ENCODE results near the gene CXorf65. TPM values are rescaled to one million over a fixed set of nuclear protein-coding genes. Genes with fewer than 3 reads are reported as not detected.
A peak's percentile ranks its signal among the peaks of the same experiment; 100 is the strongest.

The CXorf65 gene
- total RNA-seq, 5 donors from 2014 or later (not counting 1 experiment from before 2014, with no cell fraction given), result 33.8 to 86.6 (median 39.6) TPM

- CTCF ChIA-PET, result interaction anchor here (0.5 to 3.0 kb wide), 12 partner anchors 8 to 158 kb away, joined by 3 to 25 read pairs (median 6); partner anchors contain the start of genes IL2RG (in 1 of the 2) and MED12 (in 1 of the 2)
- Histone ChIP-seq H3K27ac (ENCODE audit: low read length) (no peak overlapping the region), H3K9me3 (no peaks in the 10 kb centered on the region), H3K27me3 (replicated peaks in 1 of 2; ENCODE audit: control insufficient read depth in 2 of 2, extremely low read depth in 1 of 2, insufficient read depth in 2 of 2, low read length in 1 of 2) (no peaks in the 10 kb centered on the region), H3K36me3 (ENCODE audit: control insufficient read depth in 2 of 2, extremely low read depth in 1 of 2, insufficient read depth in 1 of 2, low read length in 1 of 2) (peaks cover 6 to 74% of the 10 kb centered on the region in 2 donors), H3K4me1 (ENCODE audit: control insufficient read depth in 1 of 2, extremely low read depth in 1 of 2, insufficient read depth in 2 of 2, low read length in 2 of 2) (peaks cover 0 to 16% of the 10 kb centered on the region in 2 experiments), H3K4me3 (ENCODE audit: control insufficient read depth in 1 of 2, extremely low read depth in 1 of 2, low read length in 1 of 2) (no peak overlapping the region)
- Mint-ChIP-seq H3K36me3 (peaks cover 46% of the 10 kb centered on the region), H3K27me3 (peaks cover 0 to 23% of the 10 kb centered on the region in 2 donors), H3K9me3 (no peaks in the 10 kb centered on the region), H3K27ac (peak overlapping the region; percentile 19 to 89), H3K4me1 (peaks cover 8 to 26% (median 20%) of the 10 kb centered on the region in 3 donors), H3K4me3 (no peak overlapping the region)
- POLR2A ChIA-PET, result interaction anchor here in 1 of 2 donors (0.6 to 0.9 kb wide), 2 partner anchors 10 to 17 kb away, joined by 4 to 5 read pairs; partner anchors contain the start of genes IL2RG and MED12
- ATAC-seq (replicated peaks in 1 of 4) (no peak), DNase-seq (no peak)
- WGBS (ENCODE audit: insufficient coverage), result 91% methylated on average over 4 of the region's 12 CpGs
Observed at GRCh38 chrX:71128166-71128833, 21.8 kb upstream of the CXorf65 start.

- H3K36me3 Mint-ChIP-seq, result peaks cover 19% of the 10 kb centered on the region
Observed at GRCh38 chrX:71118985-71119535, 12.5 kb upstream of the CXorf65 start.

GRCh38 chrX:71118032-71118984 is 11.8 kb upstream of the CXorf65 start, which contains the start of gene MED12:
MED12 (plus strand) TSS chrX:71118596; CDS start chrX:71118755, 159 bp downstream.
- Mint-ChIP-seq H3K36me3 (peaks cover 19% of the 10 kb centered on the region), H3K4me3 (peak within 1 kb of the TSS; percentile 80 to 84 (median 81)), H3K27ac (peak within 1 kb of the TSS; percentile 90 to 91), H3K9me3 (no peaks in the 10 kb centered on the region), H3K27me3 (peaks cover 0 to 4% of the 10 kb centered on the region in 2 donors), H3K4me1 (peaks cover 25 to 40% (median 33%) of the 10 kb centered on the region in 3 donors)
- under 1% methylated on average over 23 of the region's 56 CpGs for WGBS (ENCODE audit: insufficient coverage)
- no peaks in the 10 kb centered on the region for H3K27me3 ChIP-seq (replicated peaks in 1 of 2; ENCODE audit: control insufficient read depth in 2 of 2, extremely low read depth in 1 of 2, insufficient read depth in 2 of 2, low read length in 1 of 2)
- CTCF ChIA-PET, result interaction anchor here (0.6 to 2.9 kb wide), 9 partner anchors 10 to 165 kb away, joined by 3 to 37 read pairs (median 6); partner anchors contain the start of genes FOXO4 (in 1 of the 2), NONO (in 1 of the 2) and SNX12 (in 1 of the 2)
- H3K9me3 ChIP-seq, result no peaks in the 10 kb centered on the region
- DNase-seq (peak; percentile 56 to 84 (median 75)), ATAC-seq (replicated peaks in 1 of 4) (peak; percentile 93 to 96 (median 94))
- peak within 1 kb of the TSS; percentile 89 for H3K27ac ChIP-seq (ENCODE audit: low read length)
- POLR2A ChIA-PET, result interaction anchor here (0.6 to 2.1 kb wide), 14 partner anchors 8 to 307 kb away, joined by 3 to 28 read pairs (median 6); partner anchors contain the start of gene TAF1 (in 1 of the 2)
- peak within 1 kb of the TSS; percentile 69 to 82 for H3K4me3 ChIP-seq (ENCODE audit: control insufficient read depth in 1 of 2, extremely low read depth in 1 of 2, low read length in 1 of 2)
- peaks cover 4 to 33% of the 10 kb centered on the region in 2 donors for H3K36me3 ChIP-seq (ENCODE audit: control insufficient read depth in 2 of 2, extremely low read depth in 1 of 2, insufficient read depth in 1 of 2, low read length in 1 of 2)
- H3K4me1 ChIP-seq (ENCODE audit: control insufficient read depth in 1 of 2, extremely low read depth in 1 of 2, insufficient read depth in 2 of 2, low read length in 2 of 2), result peaks cover 7 to 46% of the 10 kb centered on the region in 2 experiments

More at GRCh38 chrX:71118985-71119535, 12.5 kb upstream of the CXorf65 start:
- peak overlapping the region; percentile 89 for H3K27ac ChIP-seq (ENCODE audit: low read length)
- DNase-seq (no peak), ATAC-seq (replicated peaks in 1 of 4) (peak; percentile 32 to 39 (median 35))
- Mint-ChIP-seq H3K4me3 (peak overlapping the region; percentile 80 to 84 (median 81)), H3K9me3 (no peaks in the 10 kb centered on the region), H3K27me3 (peaks cover 0 to 5% of the 10 kb centered on the region in 2 donors), H3K4me1 (peaks cover 25 to 35% (median 27%) of the 10 kb centered on the region in 3 donors), H3K27ac (peak overlapping the region; percentile 84 to 91)
- 0% methylated on average over 3 of the region's 17 CpGs for WGBS (ENCODE audit: insufficient coverage)
- CTCF ChIA-PET, result interaction anchor here in 1 of 2 donors (0.7 to 2.9 kb wide), 7 partner anchors 10 to 164 kb away, joined by 3 to 37 read pairs (median 8); partner anchors contain the start of genes FOXO4 and NONO
- peak overlapping the region; percentile 11 to 82 for H3K4me3 ChIP-seq (ENCODE audit: control insufficient read depth in 1 of 2, extremely low read depth in 1 of 2, low read length in 1 of 2)
- H3K9me3 ChIP-seq, result no peaks in the 10 kb centered on the region
- H3K4me1 ChIP-seq (ENCODE audit: control insufficient read depth in 1 of 2, extremely low read depth in 1 of 2, insufficient read depth in 2 of 2, low read length in 2 of 2), result peaks cover 3 to 39% of the 10 kb centered on the region in 2 experiments
- POLR2A ChIA-PET, result interaction anchor here (0.6 to 2.1 kb wide), 13 partner anchors 9 to 307 kb away, joined by 3 to 28 read pairs (median 6); partner anchors contain the start of gene TAF1 (in 1 of the 2)
- no peaks in the 10 kb centered on the region for H3K27me3 ChIP-seq (replicated peaks in 1 of 2; ENCODE audit: control insufficient read depth in 2 of 2, extremely low read depth in 1 of 2, insufficient read depth in 2 of 2, low read length in 1 of 2)
- H3K36me3 ChIP-seq (ENCODE audit: control insufficient read depth in 2 of 2, extremely low read depth in 1 of 2, insufficient read depth in 1 of 2, low read length in 1 of 2), result peaks cover 4 to 40% of the 10 kb centered on the region in 2 donors

DNA sequence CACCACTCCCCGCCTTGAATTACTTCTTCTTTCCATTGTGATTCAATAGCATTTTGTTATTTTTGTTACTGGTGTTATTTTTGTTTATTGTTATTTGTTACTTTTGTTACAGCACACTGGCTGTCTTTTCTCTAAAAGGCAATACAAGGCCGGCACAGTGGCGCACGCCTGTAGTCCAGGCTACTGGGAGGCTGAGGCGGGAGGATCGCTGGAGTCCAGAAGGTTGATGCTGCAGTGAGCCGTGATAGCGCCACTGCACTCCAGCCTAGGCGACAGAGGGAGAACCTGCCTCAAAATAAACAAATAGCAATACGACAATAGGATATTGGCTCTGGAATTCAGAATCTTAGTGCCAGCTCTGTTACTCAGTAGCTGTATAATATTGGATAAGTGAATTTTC is 10.8 kb upstream of the CXorf65 start:
- Mint-ChIP-seq H3K4me3 (peak overlapping the region in 1 of 3 donors; percentile 80), H3K4me1 (peaks cover 26 to 45% (median 39%) of the 10 kb centered on the region in 3 donors), H3K27me3 (no peaks in the 10 kb centered on the region), H3K27ac (peak overlapping the region; percentile 71 to 74), H3K36me3 (peaks cover 10% of the 10 kb centered on the region), H3K9me3 (no peaks in the 10 kb centered on the region)
- ChIA-PET POLR2A (interaction anchor here in 1 of 2 donors (2.0 to 2.1 kb wide), 2 partner anchors 13 to 15 kb away, joined by 9 to 28 read pairs; no protein-coding TSS in a partner anchor), CTCF (interaction anchor here (0.6 to 2.9 kb wide), 5 partner anchors 11 to 43 kb away, joined by 3 to 37 read pairs (median 8); partner anchors contain the start of gene FOXO4 (in 1 of the 2))
- ATAC-seq (replicated peaks in 1 of 4), result no peak
- Histone ChIP-seq H3K27me3 (replicated peaks in 1 of 2; ENCODE audit: control insufficient read depth in 2 of 2, extremely low read depth in 1 of 2, insufficient read depth in 2 of 2, low read length in 1 of 2) (no peaks in the 10 kb centered on the region), H3K4me1 (ENCODE audit: control insufficient read depth in 1 of 2, extremely low read depth in 1 of 2, insufficient read depth in 2 of 2, low read length in 2 of 2) (peaks cover 12 to 54% of the 10 kb centered on the region in 2 experiments), H3K9me3 (no peaks in the 10 kb centered on the region), H3K4me3 (ENCODE audit: control insufficient read depth in 1 of 2, extremely low read depth in 1 of 2, low read length in 1 of 2) (no peak overlapping the region), H3K27ac (ENCODE audit: low read length) (peak overlapping the region; percentile 89), H3K36me3 (ENCODE audit: control insufficient read depth in 2 of 2, extremely low read depth in 1 of 2, insufficient read depth in 1 of 2, low read length in 1 of 2) (peaks cover under 1 to 23% of the 10 kb centered on the region in 2 donors)
- 100% methylated on average over 1 of the region's 10 CpGs for WGBS (ENCODE audit: insufficient coverage)
- no peak for DNase-seq

GRCh38 chrX:71111921-71112431 is 5.4 kb upstream of the CXorf65 start:
- H3K27ac Mint-ChIP-seq, result peak overlapping the region; percentile 97 to 99
- ATAC-seq (replicated peaks in 1 of 4) (peak; percentile 22 to 65 (median 28)), DNase-seq (peak in 19 of 35 experiments; percentile 5 to 69 (median 18))
- ChIA-PET CTCF (interaction anchor here (0.6 to 1.9 kb wide), 10 partner anchors 9 to 70 kb away, joined by 3 to 16 read pairs (median 7); no protein-coding TSS in a partner anchor), POLR2A (interaction anchor here (0.5 to 2.4 kb wide), 21 partner anchors 9 to 1165 kb away, joined by 3 to 22 read pairs (median 5); partner anchors contain the start of genes FOXO4 (in 1 of the 2), NONO (in 1 of the 2), RPS4X (in 1 of the 2) and SNX12 (in 1 of the 2))
- peaks cover 4 to 30% of the 10 kb centered on the region in 2 donors for H3K36me3 ChIP-seq (ENCODE audit: control insufficient read depth in 2 of 2, extremely low read depth in 1 of 2, insufficient read depth in 1 of 2, low read length in 1 of 2)
- no peaks in the 10 kb centered on the region for H3K27me3 ChIP-seq (replicated peaks in 1 of 2; ENCODE audit: control insufficient read depth in 2 of 2, extremely low read depth in 1 of 2, insufficient read depth in 2 of 2, low read length in 1 of 2)
- H3K4me1 ChIP-seq (ENCODE audit: control insufficient read depth in 1 of 2, extremely low read depth in 1 of 2, insufficient read depth in 2 of 2, low read length in 2 of 2), result peaks cover 17 to 51% of the 10 kb centered on the region in 2 experiments
- no peaks in the 10 kb centered on the region for H3K27me3 Mint-ChIP-seq
- H3K9me3 ChIP-seq, result no peaks in the 10 kb centered on the region
- 0% methylated on average over 1 of the region's 5 CpGs for WGBS (ENCODE audit: insufficient coverage)
- peak overlapping the region; percentile 30 to 94 for H3K4me3 ChIP-seq (ENCODE audit: control insufficient read depth in 1 of 2, extremely low read depth in 1 of 2, low read length in 1 of 2)
- H3K4me3 Mint-ChIP-seq, result peak overlapping the region; percentile 95 to 99 (median 97)
- peaks cover 33% of the 10 kb centered on the region for H3K36me3 Mint-ChIP-seq
- peaks cover 48 to 64% (median 56%) of the 10 kb centered on the region in 3 donors for H3K4me1 Mint-ChIP-seq
- peak overlapping the region; percentile 99 for H3K27ac ChIP-seq (ENCODE audit: low read length)
- H3K9me3 Mint-ChIP-seq, result no peaks in the 10 kb centered on the region
